ENCODE measurements around the gene DOCK2.

Gene DOCK2

GRCh38 chr5:170105642-170106611, 468.9 kb downstream of the DOCK2 start, which contains the start of gene FOXI1:
FOXI1 (plus strand) TSS chr5:170105897; CDS start chr5:170105958, 61 bp downstream.
- TF ChIP-seq CTCF (IDR thresholded peaks at IDR 0.05; ENCODE audit: extremely low read depth, insufficient read depth, missing control alignments) = no peak
- DNase-seq (ENCODE audit: low spot score) = no peak
- in situ Hi-C loops (cut with MboI; ENCODE audit: low pct_unique_long_range_greater_than_20kb, low sequenced_read_pairs, unreplicated experiment) = no loop called here

DNA sequence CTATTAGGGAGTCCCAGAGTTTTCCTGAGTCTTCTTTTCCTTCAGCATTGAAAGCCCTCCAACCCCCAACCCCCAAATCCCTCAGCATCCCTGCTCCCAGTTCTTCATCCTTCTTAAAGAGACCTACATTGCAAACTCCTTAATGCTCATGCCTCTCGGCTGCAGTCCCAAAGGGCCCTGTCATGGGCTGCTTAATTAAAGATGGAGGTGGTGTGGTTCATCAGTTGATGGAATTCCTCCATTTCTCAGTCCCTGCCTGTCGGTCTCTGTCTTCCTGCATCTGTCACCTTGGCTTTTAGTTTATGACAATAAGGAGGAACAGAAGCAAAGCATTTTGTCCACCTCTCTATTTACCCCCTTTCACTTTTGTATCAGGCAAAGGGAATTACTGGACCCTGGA, 470.6 kb downstream of the DOCK2 start:
- TF ChIP-seq CTCF (IDR thresholded peaks at IDR 0.05; ENCODE audit: extremely low read depth, insufficient read depth, missing control alignments) = no peak
- DNase-seq (ENCODE audit: low spot score) = no peak
- in situ Hi-C loops (cut with MboI; ENCODE audit: low pct_unique_long_range_greater_than_20kb, low sequenced_read_pairs, unreplicated experiment) = no loop called here

DNA sequence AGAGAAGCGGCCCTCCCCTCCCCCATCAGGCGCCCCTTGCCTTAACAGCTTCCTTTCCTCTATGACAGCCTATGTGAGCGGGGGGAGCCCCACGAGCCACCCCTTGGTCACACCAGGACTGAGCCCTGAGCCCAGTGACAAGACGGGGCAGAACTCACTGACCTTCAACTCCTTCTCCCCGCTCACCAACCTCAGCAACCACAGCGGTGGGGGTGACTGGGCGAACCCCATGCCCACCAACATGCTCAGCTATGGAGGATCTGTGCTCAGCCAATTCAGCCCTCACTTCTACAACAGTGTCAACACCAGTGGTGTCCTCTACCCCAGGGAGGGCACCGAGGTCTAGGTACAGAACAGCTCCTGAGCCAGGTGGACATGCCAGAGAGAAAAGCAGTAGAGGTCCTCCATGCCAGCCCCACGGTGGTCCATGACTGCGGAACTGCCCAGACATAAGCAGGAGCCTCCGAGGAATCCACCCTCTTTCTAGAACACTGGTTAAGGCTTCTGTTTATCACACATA, 471.3 kb downstream of the DOCK2 start:
- no peak for DNase-seq (ENCODE audit: low spot score)
- in situ Hi-C loops (cut with MboI; ENCODE audit: low pct_unique_long_range_greater_than_20kb, low sequenced_read_pairs, unreplicated experiment) = no loop called here
- TF ChIP-seq CTCF (IDR thresholded peaks at IDR 0.05; ENCODE audit: extremely low read depth, insufficient read depth, missing control alignments) = no peak

DNA sequence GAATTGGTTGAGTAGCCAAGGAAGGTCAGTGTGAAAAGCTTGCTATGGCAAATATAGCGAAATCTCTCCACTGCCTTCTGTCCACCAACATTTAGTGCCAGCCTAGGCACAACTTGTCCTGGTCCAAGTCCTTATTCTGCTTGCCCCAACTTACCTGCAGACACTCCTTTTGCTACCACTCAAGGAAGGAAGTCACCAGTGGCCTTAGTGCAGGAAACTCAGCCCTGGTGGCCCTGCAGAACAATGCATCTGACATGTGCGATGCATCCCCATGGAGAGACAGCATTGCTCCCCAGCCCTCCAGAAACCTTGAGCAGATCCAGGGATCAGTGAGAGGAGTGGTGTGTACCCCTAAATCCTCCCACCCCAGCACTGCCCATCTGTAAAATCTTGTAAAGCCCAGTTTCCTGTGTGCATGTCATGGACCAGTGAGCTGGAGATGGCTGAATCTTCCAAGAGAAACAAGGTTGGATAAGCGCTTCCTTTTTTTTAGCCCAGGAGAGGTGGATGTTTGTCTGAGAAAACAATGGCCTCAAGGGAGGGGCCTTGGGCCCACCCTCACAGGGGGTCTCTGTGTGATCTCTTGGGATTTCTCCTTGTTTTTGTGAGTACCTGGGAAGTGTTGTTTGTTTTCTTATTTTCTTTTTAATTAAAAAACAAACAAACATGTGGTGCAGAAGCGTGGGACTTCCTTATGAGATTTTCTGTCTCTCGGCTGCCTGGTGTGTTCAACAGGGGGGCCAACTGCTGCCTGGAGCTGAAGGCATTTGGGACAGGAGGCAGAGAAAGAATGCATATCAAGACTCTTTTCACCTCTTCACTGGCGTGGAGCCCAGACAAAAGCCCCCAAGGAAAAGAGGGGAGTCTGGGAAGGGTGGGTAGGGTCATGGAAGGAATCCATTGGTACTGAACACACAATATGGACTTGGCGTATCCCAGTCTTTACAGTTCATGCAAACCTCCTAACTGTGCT, 472.3 kb downstream of the DOCK2 start:
- in situ Hi-C loops (cut with MboI; ENCODE audit: low pct_unique_long_range_greater_than_20kb, low sequenced_read_pairs, unreplicated experiment) = no loop called here
- no peak for TF ChIP-seq CTCF (IDR thresholded peaks at IDR 0.05; ENCODE audit: extremely low read depth, insufficient read depth, missing control alignments)
- DNase-seq (ENCODE audit: low spot score) = no peak

GRCh38 chr5:170110403-170111087, 473.5 kb downstream of the DOCK2 start:
- TF ChIP-seq CTCF (IDR thresholded peaks at IDR 0.05; ENCODE audit: extremely low read depth, insufficient read depth, missing control alignments) = no peak
- DNase-seq (ENCODE audit: low spot score) = no peak
- in situ Hi-C loops (cut with MboI; ENCODE audit: low pct_unique_long_range_greater_than_20kb, low sequenced_read_pairs, unreplicated experiment) = no loop called here

All from GM13977 (cell line).